Left lung (tissue), 10 donors: ENCODE measurements around the gene ABITRAM. TPM values are rescaled to one million over a fixed set of nuclear protein-coding genes. Genes with fewer than 3 reads are reported as not detected.

Source experiments
- ATAC-seq: fragments of 200-7000 bp; cut with Tn5 transposase; one replicate; pipeline ENCODE4 v1.9.1; 2020; ENCODE audit warnings: moderate library complexity
- DNase-seq, 4 donors: peaks; one replicate each; pipeline ENCODE4 v3.0.0-alpha.2; 2013 to 2020
- H3K27ac ChIP-seq, 2 donors: fragments of 200-600 bp; sonication (generic) in 1 of 2; one replicate each; pipeline versions ENCODE4 v1.5.0 to v1.8.0; 2020 to 2021
- H3K27me3 ChIP-seq, 2 donors: fragments of 200-600 bp; sonication (generic) in 1 of 2; one replicate each; pipeline versions ENCODE4 v1.5.0 to v1.8.0; 2020 to 2021
- H3K36me3 ChIP-seq, 2 donors: fragments of 200-600 bp; sonication (generic) in 1 of 2; one replicate each; pipeline versions ENCODE4 v1.5.0 to v1.8.0; 2020 to 2021
- H3K4me1 ChIP-seq, 2 donors: fragments of 200-600 bp; one replicate each; pipeline ENCODE4 v1.8.0; 2021
- H3K4me3 ChIP-seq, 2 donors: fragments of 200-600 bp; sonication (generic) in 1 of 2; one replicate each; pipeline versions ENCODE4 v1.5.0 to v1.8.0; 2020 to 2021; ENCODE audit warnings: mild to moderate bottlenecking in 1 of 2
- H3K9me3 ChIP-seq, 2 donors: fragments of 200-600 bp; sonication (generic) in 1 of 2; one replicate each; pipeline versions ENCODE4 v1.5.0 to v1.8.0; 2020 to 2021
- CTCF ChIP-seq, 2 donors: fragments of 200-600 bp; sonication (generic) in 1 of 2; IDR thresholded peaks; one replicate each; pipeline versions ENCODE4 v1.5.0 to v1.8.0; 2021; ENCODE audit warnings: antibody characterized with exemption in 2 of 2
- intact Hi-C, 2 donors: fragments of 100-400 bp; cut with DNase I; formaldehyde crosslinking; loops; one replicate each; pipeline versions ENCODE4 v1.11.2 to v1.14.2; 2022
- polyA plus RNA-seq, 6 donors: library from polyadenylated mRNA; unstranded; fragments of 120-200 nt; gene quantifications; one replicate each; pipeline ENCODE4 v1.2.1, GENCODE V29; 2013; ENCODE audit not compliant: insufficient read length in 6 of 6
- total RNA-seq, 2 donors: library from RNA; stranded (reverse); fragmentation: NEBNext Ultra II Directional; extraction: Animal tissue kit (Norgen Biotek cat#: 25700); gene quantifications; one replicate each; pipeline ENCODE4 v1.2.1, GENCODE V29; 2021
- donor health status: DM: no; HTN: yes; CAD: no.
- donor health status: DM: no; HTN: no; CAD: no.

The ABITRAM gene
- total and polyA plus RNA-seq, 8 donors: 13.1 to 32.0 (median 29.0) TPM

- no peak for ATAC-seq
- no peaks in the 10 kb centered on the region for H3K27me3 ChIP-seq
- intact Hi-C loops: no loop called here
- H3K4me3 ChIP-seq: no peak overlapping the region
- H3K9me3 ChIP-seq: no peaks in the 10 kb centered on the region
- H3K36me3 ChIP-seq: peaks cover 0 to 60% of the 10 kb centered on the region in 2 donors
- H3K27ac ChIP-seq: no peak overlapping the region
- no peak for DNase-seq
- peaks cover 5 to 15% of the 10 kb centered on the region in 2 donors for H3K4me1 ChIP-seq
- no peak for TF ChIP-seq CTCF (IDR thresholded peaks at IDR 0.05)
These were observed 5.8 kb upstream of the ABITRAM start for GRCh38 chr9:108928386-108928785.

GRCh38 chr9:108933231-108933717 lies 926 bp upstream of the ABITRAM start:
- Histone ChIP-seq H3K9me3 (no peaks in the 10 kb centered on the region), H3K36me3 (peaks cover 0 to 27% of the 10 kb centered on the region in 2 donors), H3K4me1 (peaks cover 8 to 29% of the 10 kb centered on the region in 2 donors), H3K27me3 (no peaks in the 10 kb centered on the region), H3K27ac (peak overlapping the region; percentile 91 to 92), H3K4me3 (peak overlapping the region; percentile 92 to 95)
- ATAC-seq: no peak
- DNase-seq: peak in 1 of 4 donors; percentile 3
- no peak for TF ChIP-seq CTCF (IDR thresholded peaks at IDR 0.05)
- intact Hi-C loops: no loop called here

- H3K27me3 ChIP-seq: no peaks in the 10 kb centered on the region
- H3K36me3 ChIP-seq: peaks cover 0 to 28% of the 10 kb centered on the region in 2 donors
- H3K4me3 ChIP-seq: peak within 1 kb of the TSS; percentile 92 to 95
- peaks cover 8 to 29% of the 10 kb centered on the region in 2 donors for H3K4me1 ChIP-seq
- DNase-seq: peak; percentile 90 to 98 (median 94)
- peak; percentile 92 for ATAC-seq
- H3K27ac ChIP-seq: peak within 1 kb of the TSS; percentile 91 to 92
- H3K9me3 ChIP-seq: no peaks in the 10 kb centered on the region
- intact Hi-C loops: no loop called here
- peak in 1 of 2 donors; percentile 14 for TF ChIP-seq CTCF (IDR thresholded peaks at IDR 0.05)
These were observed 380 bp upstream of the ABITRAM start, which contains the start of gene ELP1 for GRCh38 chr9:108933718-108934322. Gene ELP1, minus strand, starts transcription at chr9:108934124. Its CDS starts 2,978 bp downstream, at chr9:108931146.

- no peak for ATAC-seq
- H3K4me3 ChIP-seq: no peak overlapping the region
- no peaks in the 10 kb centered on the region for H3K27me3 ChIP-seq
- H3K36me3 ChIP-seq: peaks cover 0 to 44% of the 10 kb centered on the region in 2 donors
- peaks cover 7 to 20% of the 10 kb centered on the region in 2 donors for H3K4me1 ChIP-seq
- no peak overlapping the region for H3K27ac ChIP-seq
- TF ChIP-seq CTCF (IDR thresholded peaks at IDR 0.05): no peak
- no peaks in the 10 kb centered on the region for H3K9me3 ChIP-seq
- no peak for DNase-seq
- intact Hi-C loops: no loop called here
These were observed 3.5 kb downstream of the ABITRAM start for GRCh38 chr9:108937561-108938305.

GRCh38 chr9:108939975-108940374 lies 5.8 kb downstream of the ABITRAM start:
- intact Hi-C loops: no loop called here
- peaks cover 0 to 56% of the 10 kb centered on the region in 2 donors for H3K36me3 ChIP-seq
- TF ChIP-seq CTCF (IDR thresholded peaks at IDR 0.05): no peak
- ATAC-seq: no peak
- H3K4me3 ChIP-seq: no peak overlapping the region
- H3K4me1 ChIP-seq: peaks cover under 1 to 9% of the 10 kb centered on the region in 2 donors
- no peak overlapping the region for H3K27ac ChIP-seq
- H3K9me3 ChIP-seq: no peaks in the 10 kb centered on the region
- no peak for DNase-seq
- H3K27me3 ChIP-seq: no peaks in the 10 kb centered on the region
